HG03060 (cell line): ENCODE measurements around the gene NPC1.
"Not testable (repeated sequence)": the region's sequence is repeated elsewhere in the genome, so short reads cannot be mapped to it uniquely, and the experiment has no call there.

Experiments used
- ATAC-seq: cut with Tn5 transposase; IDR thresholded peaks from one replicate; pipeline ENCODE4 v1.9.1; 2021; ENCODE audit warnings: low read depth, moderate number of reproducible peaks; ENCODE audit not compliant: unreplicated experiment

NPC1 gene

GRCh38 chr18:23498117-23498516 lies 88.2 kb downstream of the NPC1 start:
- no peak for ATAC-seq

GRCh38 chr18:23495723-23496440 lies 90.4 kb downstream of the NPC1 start:
- ATAC-seq: no peak

GRCh38 chr18:23494992-23495391 lies 91.3 kb downstream of the NPC1 start:
- ATAC-seq: no peak

- no peak for ATAC-seq
These were observed 92.7 kb downstream of the NPC1 start for GRCh38 chr18:23493654-23494053.

- not testable (repeated sequence) for ATAC-seq
These were observed 96.7 kb downstream of the NPC1 start for GRCh38 chr18:23489586-23489985.

- peak; percentile 70 for ATAC-seq
These were observed 98.4 kb downstream of the NPC1 start for GRCh38 chr18:23487738-23488570.

- ATAC-seq: no peak
These were observed 100.9 kb downstream of the NPC1 start for GRCh38 chr18:23485386-23485785.

- no peak for ATAC-seq
These were observed 101.6 kb downstream of the NPC1 start for GRCh38 chr18:23484561-23485182.
